LNCaP clone FGC (cell line): ENCODE data around the gene PLPP3.

Source experiments
- DNase-seq: peaks from one replicate; pipeline ENCODE4 v3.0.0-alpha.2; 2011; ENCODE audit warnings: low read depth
- H3K4me3 ChIP-seq: 2 replicates; pipeline ENCODE4 v1.5.1; 2011; ENCODE audit warnings: mild to moderate bottlenecking, low read depth, low read length, control low read depth
- CTCF ChIP-seq: IDR thresholded peaks from 2 replicates; pipeline ENCODE4 v1.5.1; 2012; ENCODE audit warnings: mild to moderate bottlenecking; ENCODE audit not compliant: control insufficient read depth, insufficient read depth; ENCODE audit errors: extremely low read depth

Gene PLPP3

GRCh38 chr1:56555448-56555847, 23.9 kb downstream of the PLPP3 start:
- DNase-seq: no peak
- H3K4me3 ChIP-seq: no peak overlapping the region
- no peak for TF ChIP-seq CTCF

- no peak for DNase-seq
- H3K4me3 ChIP-seq: no peak overlapping the region
- TF ChIP-seq CTCF: no peak
These were observed 26.3 kb downstream of the PLPP3 start for GRCh38 chr1:56553046-56553445.

- no peak for TF ChIP-seq CTCF
- no peak for DNase-seq
- no peak overlapping the region for H3K4me3 ChIP-seq
These were observed 27.0 kb downstream of the PLPP3 start for GRCh38 chr1:56552349-56552748.

GRCh38 chr1:56551691-56552090, 27.7 kb downstream of the PLPP3 start:
- no peak overlapping the region for H3K4me3 ChIP-seq
- DNase-seq: no peak
- TF ChIP-seq CTCF: no peak

- DNase-seq: no peak
- no peak for TF ChIP-seq CTCF
- H3K4me3 ChIP-seq: no peak overlapping the region
These were observed 28.5 kb downstream of the PLPP3 start for GRCh38 chr1:56550859-56551188.

- TF ChIP-seq CTCF: no peak
These were observed 29.1 kb downstream of the PLPP3 start for GRCh38 chr1:56550138-56550858.

GRCh38 chr1:56548571-56548970, 30.8 kb downstream of the PLPP3 start:
- no peak for TF ChIP-seq CTCF
- no peak for DNase-seq
- H3K4me3 ChIP-seq: no peak overlapping the region

More at GRCh38 chr1:56550138-56550858, 29.1 kb downstream of the PLPP3 start:
- no peak for DNase-seq
- no peak overlapping the region for H3K4me3 ChIP-seq
